NCI-H1417 treated with DMSO at 0.1 percent for 48 hours (cell line): ENCODE data around the gene THSD4.
A peak's percentile ranks its signal among the peaks of the same experiment; 100 is the strongest.
"Not testable (repeated sequence)": the region's sequence is repeated elsewhere in the genome, so short reads cannot be mapped to it uniquely, and the experiment has no call there.

Source experiments
- DNase-seq: peaks from one replicate; lab custom pipeline; 2025; lab: John Stamatoyannopoulos, UW

The THSD4 gene

GRCh38 chr15:71189718-71190117 lies 74.4 kb downstream of the THSD4 start:
- DNase-seq: no peak

DNA sequence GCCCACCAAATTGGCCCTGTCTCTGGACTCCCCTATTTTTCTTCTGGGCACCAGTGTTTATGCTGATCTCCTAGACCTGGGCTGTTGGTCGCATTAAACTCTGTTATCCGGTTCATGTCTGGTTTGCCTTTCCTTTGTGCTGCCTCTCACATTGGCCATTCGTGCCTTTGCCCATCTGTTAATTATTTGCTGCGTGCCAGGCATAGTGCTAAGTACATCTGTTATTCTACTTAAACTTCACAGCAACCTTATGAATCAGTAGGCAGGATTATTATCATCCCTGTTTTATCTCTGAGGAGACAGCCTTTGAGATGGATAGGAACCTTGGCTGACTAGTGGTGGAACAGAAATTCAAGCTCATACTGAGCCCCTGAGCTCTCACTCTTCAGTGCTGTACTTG lies 76.0 kb downstream of the THSD4 start:
- DNase-seq: no peak

DNA sequence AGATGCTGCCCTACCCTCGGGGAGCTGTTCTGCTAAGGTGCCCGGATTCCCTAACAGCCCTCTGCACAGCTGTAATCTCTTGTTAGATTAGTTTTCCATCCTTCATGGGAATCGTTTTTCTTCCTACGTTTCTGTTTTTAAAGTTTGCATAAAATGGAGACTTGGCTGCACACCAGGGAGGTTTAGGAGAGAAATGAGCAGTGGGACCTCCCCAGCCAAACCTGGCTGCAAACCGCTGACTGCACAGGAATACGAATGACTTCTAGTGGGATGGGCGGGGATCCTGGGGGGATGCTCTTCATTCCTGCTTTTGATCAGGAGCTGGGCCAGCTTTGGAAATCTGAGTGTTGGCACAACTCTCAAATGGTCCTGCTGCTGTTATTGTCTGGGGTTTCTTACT lies 77.5 kb downstream of the THSD4 start:
- DNase-seq: no peak

GRCh38 chr15:71194286-71194685 lies 79.0 kb downstream of the THSD4 start:
- no peak for DNase-seq

DNA sequence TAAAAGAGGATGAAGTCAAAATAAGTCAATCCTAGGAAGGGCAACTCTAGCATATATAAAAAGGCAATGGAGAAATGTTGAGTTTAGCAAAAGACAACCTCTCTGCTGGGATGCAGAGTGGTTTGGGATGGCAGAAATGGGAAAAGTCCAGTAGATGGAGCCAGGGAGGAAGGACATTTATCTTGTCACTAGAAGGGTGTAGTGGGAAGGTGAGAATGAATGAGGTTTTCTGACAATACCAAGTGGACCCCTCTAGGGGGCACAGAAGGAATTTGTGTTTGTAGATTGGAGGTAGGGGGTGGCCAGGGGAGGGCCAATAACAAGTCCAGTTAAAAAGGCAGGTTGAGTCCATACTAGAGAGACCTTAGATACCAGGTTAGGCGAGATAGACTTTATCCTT lies 80.0 kb downstream of the THSD4 start:
- no peak for DNase-seq

GRCh38 chr15:71197620-71198019 lies 82.3 kb downstream of the THSD4 start:
- DNase-seq: no peak

GRCh38 chr15:71198846-71199245 lies 83.6 kb downstream of the THSD4 start:
- no peak for DNase-seq

- no peak for DNase-seq
Measured at GRCh38 chr15:71199384-71200351, 84.4 kb downstream of the THSD4 start.

GRCh38 chr15:71201477-71201876 lies 86.2 kb downstream of the THSD4 start:
- peak; percentile 92 for DNase-seq

- peak; percentile 80 for DNase-seq
Measured at GRCh38 chr15:71202712-71203111, 87.4 kb downstream of the THSD4 start.

DNA sequence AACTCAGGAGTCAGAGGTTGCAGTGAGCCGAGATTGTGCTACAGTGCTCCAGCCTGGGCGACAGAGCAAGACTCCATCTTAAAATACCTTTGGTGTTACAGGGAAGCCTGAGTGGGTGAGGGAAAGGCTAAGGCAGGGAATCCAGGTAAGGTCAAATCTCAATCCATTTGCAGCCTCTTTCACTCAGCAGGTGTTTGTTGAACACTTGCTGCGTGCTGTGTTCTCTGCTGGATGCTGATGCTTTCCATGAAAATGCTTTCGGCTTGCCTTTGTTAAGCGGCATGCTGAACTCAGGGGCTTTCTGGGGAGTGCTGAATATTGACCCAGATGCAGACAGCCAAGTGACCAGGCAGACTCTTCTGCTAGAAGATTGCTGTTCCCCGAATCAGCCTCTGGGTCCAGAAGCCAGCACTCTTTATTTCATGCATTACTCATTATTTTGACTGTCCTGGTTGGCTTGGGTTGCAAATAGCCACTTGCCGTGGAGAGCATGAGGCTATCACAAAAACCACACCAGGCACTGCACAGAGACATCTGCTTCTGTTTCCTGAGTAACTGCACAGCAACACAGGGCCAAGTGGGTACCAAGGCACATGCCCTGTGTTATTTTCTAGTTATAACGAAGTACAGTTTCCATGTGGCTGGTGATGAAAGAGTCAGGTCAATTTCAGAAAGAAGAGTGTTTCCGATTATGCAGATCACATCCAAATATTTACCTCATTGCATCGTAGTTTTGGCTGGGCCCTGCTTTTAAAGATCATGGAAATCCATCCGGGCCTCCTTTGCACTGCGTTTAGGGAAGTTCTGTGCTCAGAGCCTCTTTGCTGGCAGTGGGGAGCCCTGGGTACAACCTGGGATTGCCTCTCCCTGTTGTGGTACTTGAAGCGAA lies 88.6 kb downstream of the THSD4 start:
- peak; percentile 18 for DNase-seq

- no peak for DNase-seq
Measured at GRCh38 chr15:71207141-71207540, 91.9 kb downstream of the THSD4 start.

GRCh38 chr15:71212146-71212545 lies 96.9 kb downstream of the THSD4 start:
- DNase-seq: no peak

- not testable (repeated sequence) for DNase-seq
Measured at GRCh38 chr15:71213943-71214342, 98.7 kb downstream of the THSD4 start.

- DNase-seq: no peak
Measured at GRCh38 chr15:71215126-71215894, 100.0 kb downstream of the THSD4 start.

- no peak for DNase-seq
Measured at GRCh38 chr15:71218272-71218805, 103.1 kb downstream of the THSD4 start.

- DNase-seq: no peak
Measured at GRCh38 chr15:71219101-71219500, 103.8 kb downstream of the THSD4 start.

DNA sequence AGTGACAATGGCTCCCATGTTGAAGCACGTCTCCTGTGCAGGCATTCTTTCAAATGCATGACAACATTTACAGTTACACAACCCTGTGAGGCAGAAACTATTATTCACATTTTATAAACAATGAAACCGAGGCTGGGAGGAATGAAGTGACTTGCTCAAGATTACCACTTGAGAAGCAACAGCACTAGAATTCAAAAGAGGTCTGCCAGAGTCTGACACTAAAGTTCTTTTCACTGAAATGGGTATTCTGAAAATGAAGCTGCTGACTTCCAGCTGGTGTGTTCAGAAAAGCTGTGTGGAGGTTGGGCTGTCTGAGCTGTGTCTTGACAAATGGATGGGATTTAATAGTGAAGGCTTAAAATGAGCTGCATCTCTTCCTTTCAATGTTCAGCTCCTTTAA lies 104.4 kb downstream of the THSD4 start:
- no peak for DNase-seq

DNA sequence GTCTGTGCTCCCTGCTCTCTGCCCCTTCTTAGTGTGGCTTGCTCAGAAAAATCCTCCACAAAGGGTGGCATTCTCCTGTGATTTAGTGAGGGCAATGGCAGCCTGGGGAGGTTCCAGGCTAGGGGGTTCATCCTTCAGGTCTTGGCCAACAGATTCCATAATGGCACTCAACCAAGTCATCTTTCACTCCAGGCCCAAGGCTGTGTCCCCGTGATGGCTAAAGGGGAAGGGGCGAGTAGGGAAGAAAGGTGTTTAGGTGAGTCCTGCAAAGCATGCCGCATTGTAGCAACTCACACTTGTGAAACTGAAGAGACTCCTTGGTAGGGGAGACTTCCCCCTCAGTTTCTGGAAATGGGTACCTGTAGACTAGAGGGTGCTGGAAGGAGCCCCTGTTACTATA lies 105.6 kb downstream of the THSD4 start:
- DNase-seq: no peak

GRCh38 chr15:71221417-71221816 lies 106.1 kb downstream of the THSD4 start:
- DNase-seq: no peak

DNA sequence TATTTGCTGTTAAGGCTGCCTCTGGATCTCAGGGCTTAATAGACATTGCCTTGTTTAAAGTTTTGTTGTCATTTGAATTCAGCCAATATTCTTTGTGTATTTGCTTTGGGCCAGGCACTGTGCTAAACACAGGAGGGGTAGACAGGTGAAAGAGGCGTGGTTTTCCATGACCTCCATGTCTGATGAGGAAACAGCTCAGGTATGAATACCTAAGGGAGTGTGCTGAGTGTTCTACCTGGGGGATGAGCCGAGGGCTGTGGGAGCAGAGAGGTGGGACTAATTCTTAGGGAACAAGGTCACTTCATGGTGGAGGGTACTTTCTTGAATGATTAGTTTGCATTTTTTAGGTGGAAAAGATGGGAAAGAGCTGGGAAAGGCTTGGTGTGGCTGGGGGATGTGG lies 108.2 kb downstream of the THSD4 start:
- no peak for DNase-seq

- no peak for DNase-seq
Measured at GRCh38 chr15:71224024-71224423, 108.8 kb downstream of the THSD4 start.
